ENCODE results near the gene SPAG16.
"Not testable (repeated sequence)": the region's sequence is repeated elsewhere in the genome, so short reads cannot be mapped to it uniquely, and the experiment has no call there.

- TF ChIP-seq CTCF (IDR thresholded peaks at IDR 0.05; ENCODE audit: insufficient read depth, low read depth, low read length); EZH2 (IDR thresholded peaks at IDR 0.05; ENCODE audit: insufficient read depth, low read length): not testable (repeated sequence)
These were observed 122.8 kb downstream of the SPAG16 start for GRCh38 chr2:213407027-213407426.

Data from astrocyte (in vitro differentiated cells and primary cell).